LHCN-M2 (cell line): ENCODE measurements around the gene CCDC24. TPM values are rescaled to one million over a fixed set of nuclear protein-coding genes. Genes with fewer than 3 reads are reported as not detected.

Source experiments
- DNase-seq: peaks from one replicate; pipeline ENCODE4 v3.0.0-alpha.2; 2012; ENCODE audit warnings: low read depth
- total RNA-seq: library from RNA; depleted of rRNA; stranded (reverse); fragments of >200 nt; gene quantifications from 2 replicates; pipeline ENCODE4 v1.2.3, GENCODE V29; 2014

Gene CCDC24
- total RNA-seq, 1 experiment from 2014 or later = 5.2 TPM

DNA sequence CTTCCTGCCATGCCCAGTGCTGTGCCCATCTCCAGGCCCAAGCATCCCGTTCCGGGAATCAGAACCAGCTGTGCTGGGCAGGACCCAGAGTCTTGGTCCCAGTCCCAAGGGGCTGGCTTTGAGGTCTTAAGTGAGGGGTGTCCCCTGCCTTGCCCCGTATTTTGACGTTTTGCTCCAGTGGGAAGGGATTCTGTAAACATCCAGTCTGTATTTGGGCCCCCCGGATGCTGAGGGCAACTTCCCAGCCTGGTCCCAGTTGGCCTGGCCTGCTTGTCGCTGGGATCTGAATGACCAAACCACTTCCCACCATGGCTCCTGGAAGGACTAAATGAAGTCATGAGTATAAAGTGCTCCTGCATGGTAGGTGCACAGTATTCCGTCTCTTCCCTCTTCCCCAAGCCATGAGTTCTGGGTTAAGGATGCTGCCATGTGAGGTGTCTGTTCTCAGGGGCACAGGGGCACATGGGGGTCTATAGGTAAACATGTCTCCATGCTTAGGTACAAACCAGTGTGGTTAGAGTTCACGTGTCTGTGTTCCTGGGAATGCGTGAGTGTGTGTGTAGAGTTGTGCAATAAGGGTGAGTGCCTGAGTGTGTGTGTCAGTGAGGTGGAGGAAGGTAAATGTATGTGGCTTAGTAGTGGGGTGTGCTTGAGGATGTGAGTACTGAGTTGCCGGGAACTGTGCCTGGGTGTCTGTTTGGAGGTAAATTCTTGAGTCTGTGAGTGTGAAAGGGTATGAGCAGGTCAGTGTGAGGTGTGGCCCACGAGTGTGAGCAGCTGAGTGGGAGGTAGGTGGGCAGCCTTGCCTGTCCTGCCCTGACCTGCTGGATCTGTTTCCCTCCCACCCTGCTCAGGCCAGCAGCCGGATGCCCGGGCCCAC lies 10.9 kb upstream of the CCDC24 start:
- no peak for DNase-seq

DNA sequence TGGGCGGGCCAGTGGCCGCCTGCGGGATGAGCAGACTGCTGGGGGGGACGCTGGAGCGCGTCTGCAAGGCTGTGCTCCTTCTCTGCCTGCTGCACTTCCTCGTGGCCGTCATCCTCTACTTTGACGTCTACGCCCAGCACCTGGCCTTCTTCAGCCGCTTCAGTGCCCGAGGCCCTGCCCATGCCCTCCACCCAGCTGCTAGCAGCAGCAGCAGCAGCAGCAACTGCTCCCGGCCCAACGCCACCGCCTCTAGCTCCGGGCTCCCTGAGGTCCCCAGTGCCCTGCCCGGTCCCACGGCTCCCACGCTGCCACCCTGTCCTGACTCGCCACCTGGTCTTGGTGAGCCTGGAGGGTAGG lies 10.3 kb upstream of the CCDC24 start:
- no peak for DNase-seq

DNA sequence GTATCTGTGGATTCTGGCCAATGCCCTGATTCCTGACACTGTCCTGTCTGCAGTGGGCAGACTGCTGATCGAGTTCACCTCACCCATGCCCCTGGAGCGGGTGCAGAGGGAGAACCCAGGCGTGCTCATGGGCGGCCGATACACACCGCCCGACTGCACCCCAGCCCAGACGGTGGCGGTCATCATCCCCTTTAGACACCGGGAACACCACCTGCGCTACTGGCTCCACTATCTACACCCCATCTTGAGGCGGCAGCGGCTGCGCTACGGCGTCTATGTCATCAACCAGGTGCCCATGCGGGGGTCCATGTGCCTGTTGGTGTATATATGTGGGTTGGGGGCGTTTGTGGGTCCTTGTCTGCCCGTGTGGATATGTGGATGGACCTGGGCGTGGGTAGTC lies 9.8 kb upstream of the CCDC24 start:
- no peak for DNase-seq

DNA sequence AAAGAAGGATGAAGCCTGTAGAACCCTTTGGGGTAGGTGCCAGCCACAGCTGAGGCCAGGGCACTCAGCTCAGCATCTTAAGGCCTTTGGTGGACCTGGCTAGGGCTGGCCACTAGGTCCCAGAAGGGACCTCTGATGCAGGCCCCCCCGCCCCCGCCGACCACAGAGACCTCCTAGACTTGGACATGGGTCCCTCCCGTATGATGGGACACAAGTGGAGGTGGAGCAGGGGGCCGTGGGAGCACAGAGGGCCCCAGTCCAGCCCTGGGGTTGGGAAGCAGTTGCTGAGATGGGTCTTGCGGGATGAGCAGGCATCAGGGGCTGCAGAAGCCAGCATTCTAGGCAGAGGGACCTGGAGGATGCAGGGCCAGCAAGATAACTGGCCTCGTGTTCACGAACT lies 9.2 kb upstream of the CCDC24 start:
- no peak for DNase-seq

DNA sequence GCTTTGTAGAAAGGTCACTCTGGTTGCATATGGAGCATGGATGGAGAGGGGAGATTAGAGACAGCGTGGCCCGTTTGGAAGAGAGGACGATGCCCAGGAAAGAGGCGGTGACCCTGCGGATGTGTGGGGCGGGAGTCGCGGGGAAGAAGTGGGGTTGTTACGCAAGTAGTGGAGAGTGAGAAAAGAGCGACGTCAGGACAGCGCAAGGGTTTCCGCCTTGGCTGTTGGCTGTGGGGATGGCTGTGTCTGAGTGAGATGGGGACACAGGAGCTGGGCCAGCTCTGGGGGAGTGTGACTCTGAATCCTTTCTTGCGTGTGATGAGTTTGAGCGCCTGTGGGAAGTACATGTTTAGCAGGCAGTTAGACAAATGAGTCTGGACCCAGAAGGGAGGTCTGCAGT lies 8.6 kb upstream of the CCDC24 start:
- DNase-seq = no peak

DNA sequence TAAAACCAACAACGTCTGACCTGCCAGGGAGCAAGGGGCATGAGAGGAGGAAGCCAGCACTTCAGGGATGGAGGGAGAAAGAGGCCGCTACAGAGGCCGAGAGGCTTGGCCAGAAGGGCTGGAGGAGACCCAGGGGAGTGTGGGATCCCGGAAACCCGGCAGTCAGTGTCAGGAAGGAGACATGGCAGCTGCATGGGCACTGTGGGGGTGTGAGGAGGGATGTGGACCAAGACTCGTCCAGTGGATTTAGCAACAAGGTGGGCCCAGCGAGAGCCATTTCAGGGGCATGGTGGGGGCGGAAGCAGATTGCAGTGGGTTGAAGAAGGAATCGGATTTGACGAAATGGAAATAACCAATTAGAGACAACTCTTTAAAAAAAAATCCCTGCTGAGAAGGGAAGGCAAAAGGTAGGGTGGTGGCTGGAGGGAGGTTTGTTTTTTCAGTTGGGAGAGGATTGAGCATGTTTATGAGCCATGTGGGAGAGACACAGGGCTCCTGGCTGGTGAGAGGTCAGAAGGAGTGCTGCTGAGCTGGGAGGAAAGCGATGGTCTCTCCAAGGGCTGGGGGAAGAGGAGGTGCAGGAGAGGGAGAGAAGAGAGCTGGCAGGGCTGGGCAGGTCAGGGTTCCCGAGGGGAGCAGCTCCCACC lies 8.0 kb upstream of the CCDC24 start:
- no peak for DNase-seq

DNA sequence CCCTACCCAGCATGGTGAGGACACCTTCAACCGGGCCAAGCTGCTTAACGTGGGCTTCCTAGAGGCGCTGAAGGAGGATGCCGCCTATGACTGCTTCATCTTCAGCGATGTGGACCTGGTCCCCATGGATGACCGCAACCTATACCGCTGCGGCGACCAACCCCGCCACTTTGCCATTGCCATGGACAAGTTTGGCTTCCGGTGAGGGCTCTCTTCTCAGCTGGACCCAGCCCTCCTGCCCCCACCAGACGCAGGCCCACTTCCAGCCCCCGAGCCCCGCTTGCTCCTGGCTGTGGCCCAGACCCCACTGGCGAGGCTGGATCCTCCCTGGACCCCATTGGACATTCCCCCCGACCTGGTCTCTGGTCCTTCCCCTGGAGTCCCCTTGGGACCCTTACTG lies 6.5 kb upstream of the CCDC24 start:
- DNase-seq = no peak

DNA sequence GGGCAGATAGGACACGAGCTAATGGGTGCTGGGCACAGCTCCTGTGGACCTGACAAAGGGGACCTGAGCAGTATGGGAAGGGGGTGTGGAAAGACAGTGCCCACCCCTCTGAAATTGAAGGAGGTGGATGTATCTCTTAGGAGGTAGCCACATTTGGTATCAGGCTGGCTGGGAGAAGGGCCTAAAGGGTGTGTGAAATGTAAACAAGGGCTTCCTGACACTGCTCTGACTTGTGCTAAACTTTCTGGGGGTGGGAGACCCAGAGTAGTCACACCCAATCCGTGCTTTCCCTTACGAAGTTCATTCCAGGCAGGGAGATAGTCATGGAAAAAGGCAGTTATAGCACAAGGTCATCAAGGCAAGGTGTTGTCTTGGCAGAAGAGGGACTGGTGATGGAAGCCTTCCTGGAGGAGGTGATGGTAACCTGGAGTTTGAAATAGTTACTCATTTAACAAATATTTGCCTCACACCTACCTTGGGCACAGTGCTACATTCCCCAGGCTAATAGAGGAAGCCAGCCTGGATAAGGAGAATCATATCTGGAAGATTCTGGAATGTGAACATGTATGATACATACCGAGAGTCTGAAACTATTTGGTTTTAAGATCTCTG lies 5.3 kb upstream of the CCDC24 start:
- DNase-seq = no peak

DNA sequence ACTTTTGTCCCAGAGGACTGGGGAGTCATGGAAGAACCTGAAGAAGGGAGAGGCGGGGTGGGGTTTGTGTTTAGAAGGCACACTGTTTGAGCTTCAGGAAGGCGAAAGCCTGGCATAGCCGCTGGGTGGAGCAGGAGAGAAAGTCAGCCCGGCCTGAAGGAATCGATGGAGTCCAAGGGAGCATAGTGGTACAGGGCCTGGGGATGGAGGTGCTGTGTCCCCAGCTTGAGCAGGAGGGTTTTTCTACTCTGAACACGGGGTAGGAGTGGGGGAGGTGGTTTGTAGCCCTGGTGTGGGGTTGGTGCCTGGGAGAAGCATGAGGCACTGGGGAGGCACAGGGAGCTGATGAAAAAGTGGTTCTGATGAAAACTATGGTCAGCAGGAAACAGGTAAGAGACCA lies 4.7 kb upstream of the CCDC24 start:
- DNase-seq = no peak

DNA sequence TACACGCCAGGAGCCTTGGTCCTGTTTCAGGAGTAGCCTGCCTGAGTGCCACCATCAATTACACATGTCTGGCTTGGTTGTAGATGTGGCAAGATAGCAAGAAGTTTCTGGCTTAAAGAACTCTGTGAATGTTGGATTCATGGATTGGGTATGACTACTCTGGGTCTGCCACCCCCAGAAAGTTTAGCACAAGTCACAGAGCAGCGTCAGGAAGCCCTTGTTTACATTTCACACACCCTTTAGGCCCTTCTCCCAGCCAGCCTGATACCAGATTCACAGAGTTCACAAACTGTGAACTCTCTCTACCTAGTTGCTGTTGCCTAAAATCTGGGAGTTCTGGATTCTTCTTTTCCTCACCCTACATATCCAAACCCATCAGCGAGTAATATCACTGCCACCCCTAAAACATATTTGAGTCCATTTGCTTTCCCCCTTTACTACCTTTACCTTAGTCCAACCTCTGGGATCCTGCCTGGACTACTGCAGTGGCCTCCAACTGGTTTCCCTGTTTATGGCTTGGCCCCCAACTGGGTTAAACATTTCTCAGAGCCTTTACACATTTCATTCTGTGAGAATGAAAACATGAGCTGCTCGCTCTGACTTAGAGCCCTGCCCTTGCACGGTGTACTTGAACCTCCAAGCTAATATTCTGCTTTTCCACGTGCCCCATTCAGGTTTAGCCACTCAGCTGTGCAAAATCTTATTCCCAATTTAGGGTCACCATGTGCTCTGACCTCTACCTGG lies 4.1 kb upstream of the CCDC24 start:
- DNase-seq = no peak

DNA sequence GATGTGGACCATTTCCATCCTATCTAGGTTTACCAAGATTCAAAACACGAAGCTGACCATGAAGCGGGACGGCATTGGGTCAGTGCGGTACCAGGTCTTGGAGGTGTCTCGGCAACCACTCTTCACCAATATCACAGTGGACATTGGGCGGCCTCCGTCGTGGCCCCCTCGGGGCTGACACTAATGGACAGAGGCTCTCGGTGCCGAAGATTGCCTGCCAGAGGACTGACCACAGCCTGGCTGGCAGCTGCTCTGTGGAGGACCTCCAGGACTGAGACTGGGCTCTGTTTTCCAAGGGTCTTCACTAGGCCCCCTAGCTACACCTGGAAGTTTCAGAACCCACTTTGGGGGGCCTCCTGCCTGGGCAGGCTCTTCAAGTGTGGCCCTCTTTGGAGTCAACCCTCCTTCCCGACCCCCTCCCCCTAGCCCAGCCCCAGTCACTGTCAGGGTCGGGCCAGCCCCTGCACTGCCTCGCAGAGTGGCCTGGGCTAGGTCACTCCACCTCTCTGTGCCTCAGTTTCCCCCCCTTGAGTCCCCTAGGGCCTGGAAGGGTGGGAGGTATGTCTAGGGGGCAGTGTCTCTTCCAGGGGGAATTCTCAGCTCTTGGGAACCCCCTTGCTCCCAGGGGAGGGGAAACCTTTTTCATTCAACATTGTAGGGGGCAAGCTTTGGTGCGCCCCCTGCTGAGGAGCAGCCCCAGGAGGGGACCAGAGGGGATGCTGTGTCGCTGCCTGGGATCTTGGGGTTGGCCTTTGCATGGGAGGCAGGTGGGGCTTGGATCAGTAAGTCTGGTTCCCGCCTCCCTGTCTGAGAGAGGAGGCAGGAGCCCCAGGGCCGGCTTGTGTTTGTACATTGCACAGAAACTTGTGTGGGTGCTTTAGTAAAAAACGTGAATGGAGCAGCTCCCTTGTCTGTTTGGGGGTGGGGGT lies 864 bp upstream of the CCDC24 start:
- DNase-seq = no peak

DNA sequence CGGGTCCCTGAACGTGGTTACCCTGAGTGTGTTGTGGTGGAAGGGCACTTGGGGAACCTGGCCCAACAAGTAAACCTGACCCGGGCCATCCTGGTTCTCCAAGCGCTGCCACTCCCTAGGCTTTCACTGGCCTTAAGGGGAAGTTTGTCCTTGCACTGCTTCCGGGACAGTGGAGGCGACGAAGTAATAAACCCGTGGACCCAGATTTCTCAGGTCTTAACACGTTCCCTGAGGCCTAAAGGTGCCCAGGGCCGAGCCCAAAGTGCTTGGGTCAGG lies 261 bp upstream of the CCDC24 start:
- DNase-seq = no peak

DNA sequence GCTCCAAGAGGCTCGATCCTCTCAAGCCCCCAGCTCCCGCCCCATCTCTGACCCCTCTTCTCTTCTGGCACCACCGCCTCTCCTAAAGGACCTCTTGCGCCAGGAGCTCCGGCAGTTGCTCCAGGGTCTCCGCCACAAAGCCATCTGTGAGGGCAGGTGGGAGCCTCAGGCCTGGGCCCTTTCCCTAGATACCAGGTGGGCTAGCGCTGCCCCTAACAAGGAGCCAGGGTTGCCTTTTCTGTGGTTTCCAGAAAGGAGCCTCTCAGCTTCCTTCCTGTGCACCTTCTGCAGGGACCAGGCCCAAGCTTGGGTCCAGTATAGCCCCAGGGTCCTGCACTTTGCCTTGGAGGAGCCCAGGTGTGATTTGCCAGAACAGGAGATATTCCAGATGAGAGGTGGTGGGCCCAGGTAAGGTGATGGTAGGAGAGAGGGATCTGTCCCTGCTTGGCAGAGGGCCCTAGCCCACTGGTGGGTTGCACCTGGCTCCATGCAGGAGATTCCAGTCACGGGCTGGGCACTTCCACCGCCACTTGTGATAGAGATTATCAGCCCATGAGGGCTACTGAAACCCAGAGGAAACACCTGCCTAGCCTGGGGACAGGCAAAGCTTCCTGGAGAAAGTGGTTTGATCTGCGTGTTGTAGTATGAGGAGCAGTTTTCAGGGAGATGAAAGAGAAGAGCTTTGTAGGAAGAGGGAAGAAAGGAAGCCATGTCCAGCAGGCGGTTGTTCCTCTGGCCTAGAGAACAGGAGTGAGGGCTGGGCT lies 1.0 kb downstream of the CCDC24 start:
- DNase-seq = no peak

DNA sequence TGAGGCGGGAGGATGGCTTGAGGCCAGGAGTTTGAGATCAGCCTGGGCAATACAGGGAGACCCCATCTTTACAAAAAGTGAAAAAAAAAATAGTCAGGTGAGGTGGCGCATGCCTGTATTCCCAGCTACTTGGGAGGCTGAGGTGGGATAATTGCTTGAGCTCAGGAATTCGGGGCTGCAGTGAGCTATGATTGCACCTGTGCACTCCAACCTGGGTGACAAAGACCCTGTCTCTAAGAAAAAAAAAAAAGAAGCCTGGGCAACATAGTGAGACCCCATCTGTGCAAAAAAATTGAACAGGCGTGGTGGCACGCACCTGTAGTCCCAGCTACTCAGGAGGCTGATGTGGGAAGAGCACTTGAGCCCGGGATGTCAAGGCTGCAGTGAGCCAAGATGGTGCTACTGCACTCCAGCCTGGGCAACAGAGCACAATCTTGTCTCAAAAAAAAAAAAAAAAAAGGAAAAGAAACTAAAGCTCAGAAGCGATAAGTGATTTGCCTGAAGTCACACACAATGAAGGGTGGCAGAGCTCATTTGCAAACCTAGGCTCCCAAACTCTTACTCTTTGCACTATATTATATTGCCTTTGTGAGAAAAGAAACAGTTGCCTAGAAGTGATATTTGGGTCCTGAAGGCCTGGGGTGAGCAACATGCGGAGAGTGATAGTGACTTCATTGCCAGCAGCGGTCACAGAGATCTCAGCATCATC lies 2.0 kb downstream of the CCDC24 start:
- DNase-seq = no peak

DNA sequence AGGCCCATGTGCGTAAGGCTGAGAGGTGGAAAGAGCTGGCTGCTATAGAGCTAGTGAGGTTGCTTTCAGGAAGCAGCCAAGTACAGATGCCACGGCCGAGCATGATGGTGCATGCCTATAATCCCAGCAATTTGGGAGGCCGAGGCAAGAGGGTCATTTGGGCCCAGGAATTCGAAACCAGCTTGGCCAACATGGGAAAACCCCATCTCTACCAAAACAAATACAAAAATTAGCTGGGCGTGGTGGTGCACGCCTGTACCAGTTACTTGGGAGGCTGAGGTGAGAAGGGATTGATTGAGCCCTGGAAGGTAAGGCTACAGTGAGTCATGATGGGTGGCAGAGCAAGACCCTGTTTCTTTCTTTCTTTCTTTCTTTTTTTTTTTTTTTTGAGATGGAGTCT lies 2.7 kb downstream of the CCDC24 start:
- DNase-seq = no peak

DNA sequence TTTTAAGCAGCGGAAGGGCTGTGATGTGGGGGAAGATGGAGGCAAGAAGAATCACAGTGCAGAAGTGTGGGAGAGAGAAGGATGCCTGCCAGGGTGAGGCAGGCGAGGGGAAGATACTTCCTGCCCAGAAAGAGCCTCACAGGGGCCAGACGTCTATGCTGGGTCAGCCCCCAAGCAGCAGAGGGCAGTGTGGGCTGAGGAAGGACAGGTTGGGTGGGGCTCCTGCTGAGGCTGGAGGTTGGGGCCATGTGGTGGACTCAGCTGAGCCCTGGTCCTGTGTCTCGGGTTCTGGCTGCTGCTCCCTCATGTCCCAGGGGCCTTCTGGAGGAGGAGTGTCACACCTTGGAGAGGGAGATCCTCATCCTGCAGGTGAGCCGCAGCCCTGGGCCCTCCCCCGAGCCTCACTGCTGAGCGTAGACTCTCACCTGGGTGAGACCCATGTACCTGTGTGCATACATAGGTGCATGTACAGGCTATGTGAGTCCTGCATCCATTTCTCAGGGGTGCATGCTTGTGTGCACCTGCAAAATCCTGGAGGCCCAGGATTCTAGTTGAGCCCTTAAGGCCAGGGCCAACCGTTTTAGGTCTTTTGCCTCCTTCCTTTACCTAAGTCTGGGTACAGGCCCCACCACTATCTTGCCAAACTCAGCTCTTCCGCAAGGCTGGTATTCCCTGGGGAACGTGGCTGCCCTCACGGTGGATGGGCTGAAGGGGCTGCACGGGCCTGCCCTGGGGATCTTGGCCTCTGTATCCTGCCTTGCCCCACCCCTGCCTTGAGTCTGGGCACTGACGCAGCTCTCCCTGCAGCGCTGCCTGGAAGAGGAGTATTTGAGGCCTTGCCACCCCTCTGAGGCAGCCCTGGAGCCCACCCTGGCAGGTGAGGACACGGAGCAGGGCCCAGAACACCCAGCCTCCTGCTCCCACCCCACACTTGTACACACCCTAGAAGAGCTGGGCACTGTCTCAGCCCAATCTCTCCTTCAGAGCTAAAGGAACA lies 3.7 kb downstream of the CCDC24 start:
- DNase-seq = no peak

DNA sequence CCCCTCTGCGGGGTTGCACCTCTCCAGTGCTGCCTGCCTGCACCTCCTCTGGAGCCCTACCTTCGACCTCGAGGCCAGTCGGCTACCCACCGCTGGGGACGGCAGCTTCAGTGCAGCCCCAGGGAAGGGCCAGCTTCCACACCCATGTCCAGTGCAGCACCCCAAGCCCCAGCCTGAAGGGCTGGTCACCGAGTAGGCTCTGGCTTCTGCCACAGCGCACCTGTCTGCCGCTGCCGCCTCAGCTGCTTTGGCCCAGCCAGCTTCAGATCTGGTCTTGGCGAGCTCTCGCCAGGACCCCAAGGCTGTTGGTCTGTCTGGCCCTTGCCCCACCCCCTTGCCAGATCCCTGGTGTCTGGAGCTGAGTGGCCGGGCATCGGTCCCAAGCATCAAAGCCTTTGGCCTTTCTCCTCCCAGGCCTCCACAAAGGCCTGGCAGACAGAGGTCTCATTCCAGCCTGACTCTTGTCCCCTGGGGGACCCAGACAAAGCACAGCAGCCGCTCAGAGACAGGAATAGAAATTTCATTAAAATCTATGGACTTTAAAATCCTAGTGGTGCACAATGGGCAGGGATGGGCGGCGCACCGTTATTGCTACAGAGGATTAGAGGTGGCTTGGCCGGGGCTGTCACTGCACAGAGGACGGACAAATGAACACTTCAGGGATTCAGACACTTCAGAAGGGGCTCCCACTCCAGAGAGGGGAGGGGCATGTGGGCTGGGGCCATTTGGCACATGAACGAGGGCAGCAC lies 4.8 kb downstream of the CCDC24 start:
- DNase-seq = no peak

DNA sequence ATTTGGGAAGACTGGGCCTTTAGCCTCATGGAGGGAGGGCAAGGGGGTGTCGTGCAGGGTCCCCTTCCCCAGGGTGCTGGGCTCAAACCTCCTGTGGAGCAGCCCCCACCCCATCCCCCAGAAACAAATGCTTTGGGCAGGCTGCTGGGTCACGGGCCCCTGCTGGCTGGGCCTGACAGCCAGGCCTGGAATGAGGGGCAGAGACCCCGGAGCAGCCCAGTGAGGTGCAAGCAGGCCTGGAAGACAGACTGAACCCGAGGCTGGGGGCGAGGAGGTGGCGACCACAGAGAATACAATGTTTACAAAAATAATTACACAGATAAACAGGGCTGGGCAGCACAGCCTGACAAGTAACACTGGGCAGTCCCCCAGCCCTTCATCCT lies 5.3 kb downstream of the CCDC24 start:
- DNase-seq = no peak
